ENCODE results near the gene PNO1.

The PNO1 gene

GRCh38 chr2:68196120-68196716 lies 38.5 kb downstream of the PNO1 start:
- no peak for DNase-seq

GRCh38 chr2:68200157-68200787 lies 42.6 kb downstream of the PNO1 start:
- no peak for DNase-seq

GRCh38 chr2:68203587-68203986 lies 45.9 kb downstream of the PNO1 start:
- no peak for DNase-seq

GRCh38 chr2:68206793-68207192 lies 49.1 kb downstream of the PNO1 start:
- DNase-seq, result no peak

GRCh38 chr2:68214381-68214780 lies 56.7 kb downstream of the PNO1 start:
- no peak for DNase-seq

- no peak for DNase-seq
Measured at GRCh38 chr2:68216454-68217310, 59.0 kb downstream of the PNO1 start.

GRCh38 chr2:68217729-68218128 lies 60.0 kb downstream of the PNO1 start:
- no peak for DNase-seq

GRCh38 chr2:68218343-68218901 lies 60.7 kb downstream of the PNO1 start:
- no peak for DNase-seq

- DNase-seq, result no peak
Measured at GRCh38 chr2:68222287-68222686, 64.6 kb downstream of the PNO1 start.

- DNase-seq, result no peak
Measured at GRCh38 chr2:68223419-68223818, 65.7 kb downstream of the PNO1 start.

GRCh38 chr2:68225119-68225632 lies 67.5 kb downstream of the PNO1 start:
- DNase-seq, result peak; percentile 6

Measured in COR-L47 (cell line).